ENCODE measurements around the gene FARP1. TPM values are rescaled to one million over a fixed set of nuclear protein-coding genes. Genes with fewer than 3 reads are reported as not detected.

FARP1 gene
- total and polyA plus RNA-seq, 2 of the 8 experiments (the other 6 are each of a cell fraction or from before 2014, with no cell fraction given): 24.7 to 104 TPM

- TF ChIP-seq, protein P1, sequence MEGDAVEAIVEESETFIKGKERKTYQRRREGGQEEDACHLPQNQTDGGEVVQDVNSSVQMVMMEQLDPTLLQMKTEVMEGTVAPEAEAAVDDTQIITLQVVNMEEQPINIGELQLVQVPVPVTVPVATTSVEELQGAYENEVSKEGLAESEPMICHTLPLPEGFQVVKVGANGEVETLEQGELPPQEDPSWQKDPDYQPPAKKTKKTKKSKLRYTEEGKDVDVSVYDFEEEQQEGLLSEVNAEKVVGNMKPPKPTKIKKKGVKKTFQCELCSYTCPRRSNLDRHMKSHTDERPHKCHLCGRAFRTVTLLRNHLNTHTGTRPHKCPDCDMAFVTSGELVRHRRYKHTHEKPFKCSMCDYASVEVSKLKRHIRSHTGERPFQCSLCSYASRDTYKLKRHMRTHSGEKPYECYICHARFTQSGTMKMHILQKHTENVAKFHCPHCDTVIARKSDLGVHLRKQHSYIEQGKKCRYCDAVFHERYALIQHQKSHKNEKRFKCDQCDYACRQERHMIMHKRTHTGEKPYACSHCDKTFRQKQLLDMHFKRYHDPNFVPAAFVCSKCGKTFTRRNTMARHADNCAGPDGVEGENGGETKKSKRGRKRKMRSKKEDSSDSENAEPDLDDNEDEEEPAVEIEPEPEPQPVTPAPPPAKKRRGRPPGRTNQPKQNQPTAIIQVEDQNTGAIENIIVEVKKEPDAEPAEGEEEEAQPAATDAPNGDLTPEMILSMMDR (IDR thresholded peaks at IDR 0.05; ENCODE audit: control extremely low read depth in 1 of 3, insufficient read depth in 1 of 3, low read depth in 1 of 3, low read length in 3 of 3): no peak
- TF ChIP-seq NRF1 (IDR thresholded peaks at IDR 0.05; ENCODE audit: low read depth, low read length): no peak
- no peak for TF ChIP-seq CEBPB (IDR thresholded peaks at IDR 0.05; ENCODE audit: low read depth, low read length)
- no peak for TF ChIP-seq KDM4A (IDR thresholded peaks at IDR 0.05; ENCODE audit: low read depth, low read length, severe bottlenecking)
Observed at GRCh38 chr13:98263841-98264240, 120.9 kb downstream of the FARP1 start (continued).

All from H1 (cell line).